Activated naive CD4-positive, alpha-beta T cell treated with anti-CD3 and anti-CD28 coated beads, Interleukin-2, amount 50 U/mL, for 72 hours (primary cell): ENCODE data around the gene TNFRSF21. TPM values are rescaled to one million over a fixed set of nuclear protein-coding genes. Genes with fewer than 3 reads are reported as not detected.
A peak's percentile ranks its signal among the peaks of the same experiment; 100 is the strongest.
"Not testable (repeated sequence)": the region's sequence is repeated elsewhere in the genome, so short reads cannot be mapped to it uniquely, and the experiment has no call there.

Experiments
- ATAC-seq, 2 donors: fragments of 150-1000 bp; cut with Tn5 transposase; 2 replicates each; pipeline ENCODE4 v1.10.0; 2021; ENCODE audit warnings: mild to moderate bottlenecking in 2 of 2, moderate library complexity in 2 of 2
- DNase-seq, 2 donors: peaks; one replicate each; pipeline ENCODE4 v3.0.0; 2021 to 2022; ENCODE audit warnings: low spot score in 2 of 2
- H3K27ac Mint-ChIP-seq, 2 donors: one replicate each; pipeline ENCODE4 v1.8.0; 2022; ENCODE audit warnings: mild to moderate bottlenecking in 2 of 2, mixed read lengths in 2 of 2
- H3K36me3 Mint-ChIP-seq, 2 donors: one replicate each; pipeline ENCODE4 v1.8.0; 2022; ENCODE audit warnings: mixed read lengths in 2 of 2
- H3K9me3 Mint-ChIP-seq, 2 donors: one replicate each; pipeline ENCODE4 v1.8.0; 2022; ENCODE audit warnings: mixed read lengths in 2 of 2
- total RNA-seq, 2 donors: library from RNA; stranded (reverse); gene quantifications; one replicate each; pipeline ENCODE4 v1.2.3, GENCODE V29; 2022

TNFRSF21 gene
- total RNA-seq, 2 donors from 2014 or later = 1.8 to 2.0 TPM

DNA sequence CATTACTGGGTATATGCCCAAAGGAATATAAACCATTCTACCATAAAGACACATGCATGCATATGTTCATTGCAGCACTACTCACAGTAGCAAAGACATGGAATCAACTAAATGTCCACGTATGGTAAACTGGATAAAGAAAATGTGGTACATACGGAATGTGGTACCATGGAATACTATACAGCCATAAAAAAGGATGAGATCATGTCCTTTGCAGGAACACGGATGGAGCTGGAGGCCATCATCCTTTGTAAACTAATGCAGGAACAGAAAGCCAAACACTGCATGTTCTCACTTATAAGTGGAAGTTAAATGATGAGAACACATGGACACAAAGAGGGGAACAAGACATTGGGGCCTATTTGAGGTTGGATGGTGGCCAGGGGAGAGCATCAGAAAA, 81.6 kb downstream of the TNFRSF21 start:
- H3K36me3 Mint-ChIP-seq, ATAC-seq, H3K27ac Mint-ChIP-seq, DNase-seq, H3K9me3 Mint-ChIP-seq: not testable (repeated sequence)

GRCh38 chr6:47223251-47223650, 86.5 kb downstream of the TNFRSF21 start:
- H3K27ac Mint-ChIP-seq, H3K9me3 Mint-ChIP-seq, H3K36me3 Mint-ChIP-seq, DNase-seq, ATAC-seq: not testable (repeated sequence)

DNA sequence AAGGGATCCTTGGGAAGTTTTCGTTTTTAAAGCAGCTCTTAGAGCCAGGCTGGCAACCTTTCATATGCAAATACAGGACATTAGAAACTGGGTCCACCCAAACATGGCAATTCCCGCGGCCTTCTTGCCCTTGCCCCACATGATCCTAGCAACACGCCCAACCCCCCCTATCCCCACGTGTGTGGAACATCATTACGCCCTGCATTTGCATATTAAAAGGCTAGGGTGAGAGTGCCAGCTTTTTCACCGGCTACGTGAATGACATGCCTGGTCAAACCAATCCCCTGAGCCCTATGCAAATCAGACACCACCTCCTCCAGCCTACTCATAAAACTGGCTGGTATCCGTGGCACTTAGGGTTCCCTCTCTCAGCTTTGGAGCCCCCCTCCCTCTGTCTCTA, 88.1 kb downstream of the TNFRSF21 start:
- Mint-ChIP-seq H3K36me3 (no peaks in the 10 kb centered on the region), H3K9me3 (peaks cover 3 to 4% of the 10 kb centered on the region in 2 donors), H3K27ac (no peak overlapping the region)
- ATAC-seq (no peak), DNase-seq (no peak)

DNA sequence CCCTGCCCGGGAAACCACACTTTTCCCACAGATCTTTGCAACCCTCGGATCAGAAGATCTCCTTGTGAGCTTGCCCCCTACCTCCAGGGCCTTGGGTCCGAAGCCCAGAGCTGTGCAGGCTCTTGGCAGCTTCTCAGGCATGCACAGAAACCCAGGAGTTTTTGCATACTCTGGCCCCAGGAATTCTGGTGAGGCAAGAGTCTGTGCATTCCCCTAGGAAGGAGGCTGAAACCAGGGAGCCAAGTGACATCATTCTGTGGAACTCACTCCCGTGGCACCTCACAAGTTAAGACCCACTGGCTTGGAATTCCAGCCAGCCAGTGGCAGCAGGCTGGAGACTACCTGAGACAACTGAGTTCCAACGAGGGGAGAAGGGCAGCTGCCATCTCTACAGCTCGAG, 100.1 kb downstream of the TNFRSF21 start:
- Mint-ChIP-seq H3K9me3 (peaks cover 0 to 14% of the 10 kb centered on the region in 2 donors), H3K36me3 (peaks cover 0 to 5% of the 10 kb centered on the region in 2 donors), H3K27ac (no peak overlapping the region)
- no peak for DNase-seq
- no peak for ATAC-seq

- H3K36me3 Mint-ChIP-seq = no peaks in the 10 kb centered on the region
- peaks cover 0 to 9% of the 10 kb centered on the region in 2 donors for H3K9me3 Mint-ChIP-seq
- DNase-seq (no peak), ATAC-seq (no peak)
- no peak overlapping the region for H3K27ac Mint-ChIP-seq
These were observed 102.4 kb downstream of the TNFRSF21 start for GRCh38 chr6:47207261-47207660.

DNA sequence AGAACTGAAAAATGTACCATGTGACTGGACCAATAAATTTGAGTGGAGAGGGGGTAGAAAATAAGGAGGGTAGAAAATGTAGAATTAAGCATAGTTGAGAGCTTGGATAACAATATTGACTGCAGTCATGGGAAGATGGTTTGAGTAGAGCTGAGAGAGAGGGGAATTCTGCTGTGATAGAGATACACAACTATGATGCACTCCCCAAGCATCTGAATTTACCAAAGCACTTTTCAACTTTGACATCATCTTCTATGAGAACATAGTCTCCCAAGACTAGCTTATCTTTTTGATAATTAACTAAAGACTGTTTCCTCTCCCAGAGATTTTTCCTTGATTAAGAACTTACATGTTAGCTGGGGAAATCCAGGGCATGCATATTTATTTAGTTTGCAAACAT, 103.1 kb downstream of the TNFRSF21 start:
- peaks cover 0 to 6% of the 10 kb centered on the region in 2 donors for H3K9me3 Mint-ChIP-seq
- ATAC-seq = no peak
- H3K27ac Mint-ChIP-seq = no peak overlapping the region
- H3K36me3 Mint-ChIP-seq = no peaks in the 10 kb centered on the region
- no peak for DNase-seq

GRCh38 chr6:47203938-47204611, 105.6 kb downstream of the TNFRSF21 start:
- ATAC-seq (no peak), DNase-seq (no peak)
- Mint-ChIP-seq H3K9me3 (peaks cover 4 to 5% of the 10 kb centered on the region in 2 donors), H3K36me3 (no peaks in the 10 kb centered on the region), H3K27ac (no peak overlapping the region)

GRCh38 chr6:47203266-47203937, 106.3 kb downstream of the TNFRSF21 start:
- DNase-seq (no peak), ATAC-seq (peak; percentile 74 to 78)
- H3K36me3 Mint-ChIP-seq = no peaks in the 10 kb centered on the region
- peaks cover 4 to 5% of the 10 kb centered on the region in 2 donors for H3K9me3 Mint-ChIP-seq
- H3K27ac Mint-ChIP-seq = peak overlapping the region; percentile 19 to 26

- Mint-ChIP-seq H3K27ac (no peak overlapping the region), H3K9me3 (peaks cover 4 to 5% of the 10 kb centered on the region in 2 donors), H3K36me3 (no peaks in the 10 kb centered on the region)
- no peak for DNase-seq
- ATAC-seq = peak in 1 of 2 donors; percentile 37
These were observed 107.0 kb downstream of the TNFRSF21 start for GRCh38 chr6:47202644-47203205.

- Mint-ChIP-seq H3K9me3 (peaks cover 4 to 5% of the 10 kb centered on the region in 2 donors), H3K27ac (no peak overlapping the region), H3K36me3 (no peaks in the 10 kb centered on the region)
- ATAC-seq (peak in 1 of 2 donors; percentile 80), DNase-seq (no peak)
These were observed 109.0 kb downstream of the TNFRSF21 start for GRCh38 chr6:47200536-47201334.

DNA sequence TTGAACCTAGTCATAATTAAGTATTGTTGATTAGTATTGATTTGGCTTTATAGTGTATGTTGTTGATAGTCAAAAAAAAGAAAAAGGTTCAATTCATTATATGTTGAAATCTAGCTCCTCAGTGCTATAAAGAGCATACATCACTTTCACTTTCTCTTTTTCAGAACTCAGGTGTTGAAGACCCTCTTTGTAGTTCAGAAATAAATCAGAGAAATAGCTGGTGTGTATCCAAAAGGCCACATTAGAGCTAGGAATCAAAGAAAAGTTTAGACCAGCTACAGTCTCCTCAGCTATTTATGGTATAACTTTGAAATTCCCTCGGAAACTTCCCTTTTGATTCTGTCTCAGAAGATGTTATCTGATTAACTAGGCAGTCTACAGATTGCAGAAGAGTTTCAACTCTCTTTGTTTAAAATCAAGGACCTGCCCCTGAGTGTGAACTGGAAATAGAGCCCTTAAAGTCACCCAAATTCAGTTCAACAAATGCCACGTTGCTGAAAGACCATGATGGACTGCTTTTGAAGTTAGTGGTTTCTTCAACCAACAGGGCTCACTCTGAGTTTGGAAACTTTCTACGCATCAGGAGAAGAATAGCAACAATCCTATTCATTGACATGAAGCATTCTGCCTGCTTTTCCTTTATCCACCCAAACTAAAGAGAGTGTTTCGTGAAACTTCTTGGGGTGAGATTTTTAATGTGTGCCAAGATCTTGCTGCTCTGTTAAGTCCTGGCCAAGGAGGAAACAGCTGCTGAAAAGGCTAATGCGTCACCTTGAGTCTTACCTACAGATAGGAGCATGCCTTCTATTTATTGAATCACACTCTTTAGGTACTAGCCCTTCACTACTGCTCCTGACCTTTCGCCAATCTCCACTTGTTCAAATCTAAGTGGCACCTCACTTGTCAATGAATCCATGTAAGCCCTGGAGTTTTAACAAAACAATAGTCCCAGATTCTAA, 111.7 kb downstream of the TNFRSF21 start:
- ATAC-seq (no peak), DNase-seq (no peak)
- Mint-ChIP-seq H3K9me3 (peaks cover 4 to 5% of the 10 kb centered on the region in 2 donors), H3K36me3 (no peaks in the 10 kb centered on the region), H3K27ac (peak overlapping the region in 1 of 2 donors; percentile 69)

GRCh38 chr6:47196113-47196512, 113.6 kb downstream of the TNFRSF21 start:
- no peak for DNase-seq
- ATAC-seq = no peak
- H3K27ac Mint-ChIP-seq = no peak overlapping the region
- H3K36me3 Mint-ChIP-seq = no peaks in the 10 kb centered on the region
- H3K9me3 Mint-ChIP-seq = peaks cover 4 to 5% of the 10 kb centered on the region in 2 donors

DNA sequence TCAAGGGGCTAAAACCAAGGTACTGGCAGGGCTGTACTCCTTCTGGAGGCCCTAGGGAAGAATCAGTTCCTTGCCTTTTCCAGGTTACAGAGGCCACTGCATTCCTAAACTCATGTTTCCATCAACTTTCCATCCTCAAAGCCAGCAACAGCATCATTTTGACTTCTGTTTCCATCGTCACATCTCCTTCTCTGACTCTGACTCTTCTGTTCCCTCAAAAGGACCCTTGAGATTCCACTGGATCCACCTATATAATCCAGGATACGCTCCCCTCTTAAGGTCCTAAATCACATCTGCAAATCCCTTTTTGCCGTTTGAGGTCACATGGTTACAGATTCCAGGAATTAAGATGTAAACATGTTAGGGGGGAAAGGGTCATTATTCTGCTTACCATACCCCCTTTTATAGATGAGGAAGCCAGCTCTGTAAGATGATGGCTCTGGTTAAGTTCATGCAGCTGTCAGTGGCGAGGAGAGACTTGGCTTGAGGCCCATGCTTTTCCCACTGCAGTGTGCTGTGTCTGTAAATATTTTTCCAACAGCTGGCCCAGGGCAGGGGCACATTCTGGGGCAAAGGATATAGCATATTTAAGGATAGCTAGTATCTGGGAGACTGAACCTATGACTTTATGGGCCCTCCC, 114.6 kb downstream of the TNFRSF21 start:
- no peak for ATAC-seq
- H3K36me3 Mint-ChIP-seq = no peaks in the 10 kb centered on the region
- H3K27ac Mint-ChIP-seq = no peak overlapping the region

DNA sequence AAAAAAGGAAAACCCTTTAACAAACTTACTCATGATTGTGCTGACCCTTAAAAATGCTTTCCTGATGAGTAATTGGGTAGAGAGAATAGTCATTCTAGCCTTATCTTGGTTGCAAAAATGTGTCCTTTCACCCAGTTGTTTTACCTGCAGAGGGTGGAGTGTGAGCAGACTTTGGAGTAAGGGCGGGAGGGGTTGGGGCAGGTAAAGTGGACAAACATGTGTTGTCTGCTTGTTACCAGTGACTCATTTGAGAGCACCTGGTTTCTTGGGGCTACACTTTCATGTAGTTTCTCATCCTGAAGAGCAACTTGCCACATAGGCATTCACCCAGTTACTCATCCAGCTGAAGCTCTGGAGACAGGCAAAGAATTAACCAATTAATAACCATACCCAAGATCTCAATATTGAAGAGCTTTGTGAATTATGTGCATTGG, 121.1 kb downstream of the TNFRSF21 start:
- H3K36me3 Mint-ChIP-seq = peaks cover 0 to 5% of the 10 kb centered on the region in 2 donors
- no peak overlapping the region for H3K27ac Mint-ChIP-seq
- DNase-seq (no peak), ATAC-seq (peak in 1 of 2 donors; percentile 26)
- peaks cover 3 to 4% of the 10 kb centered on the region in 2 donors for H3K9me3 Mint-ChIP-seq

More for the DNA sequence above, 114.6 kb downstream of the TNFRSF21 start:
- no peak for DNase-seq
- H3K9me3 Mint-ChIP-seq = peaks cover 0 to 4% of the 10 kb centered on the region in 2 donors

- DNase-seq = no peak
- Mint-ChIP-seq H3K9me3 (peaks cover 3 to 4% of the 10 kb centered on the region in 2 donors), H3K27ac (no peak overlapping the region), H3K36me3 (peaks cover 0 to 5% of the 10 kb centered on the region in 2 donors)
- ATAC-seq = no peak
These were observed 121.7 kb downstream of the TNFRSF21 start for GRCh38 chr6:47187893-47188587.
